HK-2 (cell line): ENCODE data around the gene SPOCK2.
"Not testable (repeated sequence)": the region's sequence is repeated elsewhere in the genome, so short reads cannot be mapped to it uniquely, and the experiment has no call there.

Experiments used
- DNase-seq: peaks from one replicate; pipeline ENCODE4 v3.0.0-alpha.2; 2018; ENCODE audit not compliant: unreplicated experiment

SPOCK2 gene

DNA sequence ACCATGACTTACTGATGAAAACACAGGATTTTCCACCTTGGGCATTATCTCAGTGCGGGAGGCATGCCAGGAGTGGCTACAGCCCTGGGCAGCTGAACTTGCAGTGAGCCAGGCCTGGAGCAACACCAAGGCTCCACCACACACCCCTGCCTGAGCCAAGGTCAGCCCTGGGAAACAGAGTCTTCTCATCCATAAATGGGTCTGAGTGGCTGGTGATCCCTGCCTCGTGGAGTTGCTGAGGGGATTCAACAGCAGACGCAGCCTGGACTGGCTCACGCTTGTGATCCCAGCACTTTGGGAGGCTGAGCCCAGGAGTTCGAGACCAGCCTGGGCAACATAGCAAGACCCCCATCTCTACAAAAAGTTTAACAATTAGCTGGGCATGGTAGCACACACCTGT, 32.2 kb downstream of the SPOCK2 start:
- no peak for DNase-seq

DNA sequence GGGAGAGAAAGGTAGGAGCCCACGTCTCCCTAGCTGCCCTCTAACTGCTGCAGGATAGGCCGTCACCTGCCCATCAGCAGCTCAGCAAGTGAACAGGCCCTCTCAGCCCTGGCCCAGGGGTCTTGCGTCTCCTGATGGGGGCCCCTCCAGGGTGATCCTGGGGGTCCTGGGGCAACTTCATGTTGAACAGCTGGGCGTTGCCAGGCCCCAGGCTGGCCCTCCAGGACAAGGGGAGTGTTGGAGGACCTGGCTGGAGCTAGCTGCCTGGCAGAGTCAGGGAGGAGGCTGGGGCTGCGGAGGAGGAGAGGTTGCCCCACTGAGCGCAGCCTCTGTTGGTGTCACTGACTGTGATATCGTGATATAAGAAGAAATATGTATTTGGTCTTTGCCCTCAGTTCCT, 34.7 kb downstream of the SPOCK2 start:
- DNase-seq: no peak

GRCh38 chr10:72050873-72051272, 37.5 kb downstream of the SPOCK2 start:
- no peak for DNase-seq

DNA sequence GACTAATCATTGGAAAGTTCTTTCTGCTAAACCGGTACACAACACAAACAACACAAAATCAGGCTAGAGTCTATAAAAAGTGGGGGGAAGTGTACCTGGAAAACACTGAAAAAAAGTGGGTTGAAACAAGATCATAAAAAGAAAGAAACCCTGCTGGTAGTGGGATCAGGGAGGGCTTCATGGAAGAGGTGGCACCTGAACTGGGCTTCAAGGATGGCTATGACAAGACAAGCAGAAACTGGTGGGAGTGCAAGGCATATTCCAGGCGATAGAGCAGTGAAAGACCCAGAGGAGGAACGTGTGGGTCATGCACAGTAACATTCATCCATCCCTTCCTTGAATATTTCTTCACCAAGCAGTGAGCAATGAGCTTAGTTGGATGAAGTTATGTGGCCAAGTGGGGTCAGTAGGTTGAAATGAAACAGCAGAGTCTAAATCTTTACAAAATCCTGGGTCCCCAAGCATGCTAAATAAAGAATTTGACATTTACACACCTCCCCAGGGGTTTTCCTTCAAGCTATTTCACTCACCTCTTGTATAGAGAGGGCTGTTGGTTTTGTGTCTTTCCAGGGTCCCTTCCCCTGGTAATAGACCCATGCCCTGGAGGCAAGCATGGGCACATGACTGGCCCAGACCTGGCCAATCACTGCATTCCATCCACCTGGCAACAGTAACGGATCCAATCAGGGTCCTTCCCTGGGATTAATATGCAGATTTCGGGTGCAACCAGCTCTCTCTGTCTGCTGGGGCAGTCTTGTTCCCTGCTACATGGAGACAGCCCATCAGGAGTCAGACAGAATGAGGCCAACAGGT, 38.2 kb downstream of the SPOCK2 start:
- no peak for DNase-seq

DNA sequence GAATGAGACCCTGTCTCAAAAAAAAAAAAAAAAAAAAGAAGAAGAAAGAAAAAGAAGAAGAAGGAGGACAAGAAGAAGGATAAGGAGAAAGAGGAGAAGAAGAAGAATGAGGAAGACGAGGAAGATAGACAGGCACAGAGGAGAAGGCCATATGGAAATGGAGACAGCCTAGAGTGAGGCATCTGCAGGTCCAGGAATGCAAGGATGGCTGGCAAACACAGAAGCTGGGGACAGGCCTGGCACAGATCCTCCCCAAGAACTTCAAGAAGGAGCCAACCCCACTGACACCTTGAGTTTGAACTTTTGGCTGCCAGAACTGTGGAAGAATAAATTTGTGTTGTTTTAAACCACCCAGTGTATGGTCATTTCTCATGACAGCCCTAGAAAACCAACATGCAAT, 38.9 kb downstream of the SPOCK2 start:
- DNase-seq: no peak

DNA sequence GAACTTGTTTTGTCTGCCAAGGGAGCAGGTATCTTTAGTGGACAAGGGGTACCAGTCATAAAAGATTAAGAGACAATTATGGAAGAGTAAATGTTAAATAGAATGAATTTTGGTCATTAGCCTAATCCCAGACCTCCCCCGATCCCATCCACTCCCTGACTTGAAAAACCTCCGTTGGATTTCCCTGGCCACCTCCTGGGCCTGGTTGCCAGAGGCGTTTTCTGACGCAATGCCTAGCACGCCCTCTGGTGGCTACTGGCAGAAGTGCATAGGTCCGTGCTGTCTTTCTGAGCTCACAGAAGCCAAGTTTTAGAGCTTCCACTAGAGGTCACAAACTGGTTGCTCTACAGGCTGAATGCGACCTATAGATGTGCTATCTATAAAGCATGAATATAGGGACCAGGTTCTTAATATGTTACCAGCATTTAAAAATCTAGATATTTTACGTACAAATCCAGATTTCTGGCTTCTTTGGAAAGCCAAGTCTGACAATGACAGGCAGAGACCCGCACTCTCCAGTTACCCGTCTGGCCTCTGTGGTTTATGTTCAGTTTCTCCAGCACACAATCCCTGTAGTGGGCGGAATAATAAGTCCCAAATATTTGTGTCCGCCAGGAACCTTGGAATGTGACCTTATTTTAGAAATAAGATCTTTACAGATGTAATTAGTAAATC, 39.8 kb downstream of the SPOCK2 start:
- DNase-seq: peak; percentile 97

GRCh38 chr10:72045586-72045985, 42.8 kb downstream of the SPOCK2 start:
- no peak for DNase-seq

DNA sequence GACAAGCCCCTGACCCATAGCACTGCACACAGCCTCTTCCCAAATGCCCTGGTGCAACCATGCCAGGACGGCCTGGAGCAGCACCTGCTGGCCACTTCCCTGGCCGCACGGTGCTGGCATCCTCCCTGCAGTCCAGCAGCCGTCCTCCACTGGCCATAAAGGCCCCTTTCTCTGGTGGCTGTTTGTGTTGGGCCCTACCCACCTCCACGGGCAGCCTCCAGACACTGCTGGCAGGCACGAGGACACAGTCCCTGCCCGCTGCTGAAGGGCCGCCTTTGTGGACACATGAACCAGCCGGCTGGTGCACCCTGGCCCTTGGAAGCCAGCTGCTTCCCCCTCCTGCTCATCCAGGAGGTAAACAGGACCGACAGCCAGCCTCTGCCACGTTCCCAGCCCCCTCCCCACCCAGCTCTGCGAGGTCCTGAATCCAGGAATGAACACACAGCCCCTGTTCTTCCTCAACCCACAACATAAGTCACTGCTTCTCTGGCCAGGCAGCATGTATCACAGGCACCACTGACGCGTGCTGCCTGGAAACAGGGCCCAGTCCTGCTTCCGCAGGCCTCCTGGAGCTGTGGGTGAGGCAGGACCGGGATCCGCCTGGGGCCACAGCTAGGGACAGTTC, 43.8 kb downstream of the SPOCK2 start:
- DNase-seq: no peak

GRCh38 chr10:72043016-72043834, 45.1 kb downstream of the SPOCK2 start:
- no peak for DNase-seq

- DNase-seq: no peak
Measured at GRCh38 chr10:72041491-72041890, 46.9 kb downstream of the SPOCK2 start.

DNA sequence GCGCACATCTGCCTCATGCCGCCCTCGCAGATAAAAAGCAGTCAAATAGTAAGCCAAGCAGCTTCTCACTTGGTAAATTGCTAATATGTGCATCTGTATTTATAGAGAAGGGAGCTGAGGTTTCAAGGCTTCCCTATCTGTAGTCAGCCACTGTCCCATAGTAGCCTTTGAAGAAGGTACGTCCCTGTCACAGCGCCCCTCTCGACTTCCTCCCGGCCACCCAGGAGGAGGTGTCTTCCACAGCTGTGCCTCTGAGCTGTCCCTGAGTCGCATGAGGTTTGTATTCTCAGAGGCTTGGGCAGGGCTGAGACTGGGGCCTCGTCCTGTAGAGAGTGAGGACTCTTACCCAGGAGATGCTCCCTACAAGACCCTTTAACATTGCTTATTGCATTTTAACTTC, 49.0 kb downstream of the SPOCK2 start:
- DNase-seq: no peak

DNA sequence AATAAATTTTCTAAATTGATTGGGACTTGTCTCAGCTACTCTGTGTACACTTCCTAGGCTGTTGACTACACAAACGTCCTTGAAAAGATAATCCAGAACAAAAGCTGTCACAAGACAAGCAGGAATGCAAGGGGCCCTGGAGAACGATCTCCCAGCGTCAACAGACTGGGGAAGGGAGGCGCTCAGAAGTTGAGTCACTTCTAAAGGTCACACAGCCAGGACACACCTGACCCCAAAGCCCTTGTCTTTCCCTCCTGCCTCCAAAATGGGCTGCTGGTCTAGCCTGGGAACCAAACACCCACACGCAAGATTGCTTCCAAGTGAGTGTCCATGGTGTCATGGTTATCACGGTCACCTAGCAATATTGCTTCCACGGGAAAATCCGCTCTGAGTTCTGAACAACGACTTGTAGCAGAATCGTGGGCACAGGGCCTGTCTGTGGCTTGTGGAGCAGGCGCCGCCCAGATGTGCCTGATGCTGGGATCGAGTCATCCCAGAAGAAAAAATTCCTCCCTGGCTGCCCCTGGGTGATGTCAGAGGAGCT, 49.8 kb downstream of the SPOCK2 start:
- DNase-seq: no peak

DNA sequence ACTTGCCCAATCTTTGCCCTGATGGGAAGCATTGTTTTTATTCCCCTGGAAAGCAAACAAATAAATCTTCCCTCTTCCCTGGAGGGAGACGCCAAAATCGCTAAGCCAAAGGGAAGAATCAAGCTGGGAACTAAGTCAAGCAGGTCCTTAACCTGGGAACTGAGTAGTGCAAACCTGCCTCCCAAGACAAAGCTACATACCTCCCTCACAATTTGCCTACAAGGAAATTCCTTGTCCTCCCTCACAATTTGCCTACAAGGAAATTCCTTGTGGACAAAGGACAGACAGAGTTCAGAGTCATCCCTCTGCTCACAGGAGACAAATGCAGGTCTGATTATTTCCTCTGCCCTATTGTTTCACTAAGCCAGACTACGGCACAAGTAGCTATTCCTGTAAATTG, 50.5 kb downstream of the SPOCK2 start:
- no peak for DNase-seq

GRCh38 chr10:72037266-72037665, 51.1 kb downstream of the SPOCK2 start:
- no peak for DNase-seq

DNA sequence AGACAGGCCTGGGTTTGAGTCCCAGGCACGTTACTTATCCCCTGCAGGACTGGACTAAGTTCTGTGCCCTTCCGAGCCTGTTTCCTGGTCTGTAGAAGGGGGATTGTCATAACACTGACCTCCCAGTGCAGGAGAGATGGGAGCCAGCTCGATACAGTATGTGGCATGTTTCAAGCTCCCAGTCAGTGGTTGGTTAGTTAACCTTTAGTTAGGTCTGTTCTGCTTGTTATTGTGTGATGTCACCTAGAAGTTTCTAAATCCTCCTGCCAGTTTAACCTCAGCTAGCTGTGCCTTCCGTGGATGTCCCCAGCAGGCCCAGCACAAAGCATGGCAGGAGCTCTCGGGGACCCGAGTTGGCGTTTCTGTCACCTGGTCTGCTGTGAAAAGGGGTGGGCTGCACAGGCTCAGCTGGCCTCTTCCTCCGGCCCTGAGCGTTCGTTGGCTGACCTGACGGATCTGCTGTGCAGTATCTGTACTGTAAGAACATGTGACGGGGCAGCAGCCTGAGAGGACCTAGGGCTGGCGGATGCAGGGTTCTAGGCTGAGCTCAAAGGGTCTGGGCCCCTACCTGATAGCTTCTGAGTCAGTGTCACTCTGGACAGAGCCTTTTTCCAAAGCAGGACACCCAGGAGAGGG, 53.0 kb downstream of the SPOCK2 start:
- no peak for DNase-seq

DNA sequence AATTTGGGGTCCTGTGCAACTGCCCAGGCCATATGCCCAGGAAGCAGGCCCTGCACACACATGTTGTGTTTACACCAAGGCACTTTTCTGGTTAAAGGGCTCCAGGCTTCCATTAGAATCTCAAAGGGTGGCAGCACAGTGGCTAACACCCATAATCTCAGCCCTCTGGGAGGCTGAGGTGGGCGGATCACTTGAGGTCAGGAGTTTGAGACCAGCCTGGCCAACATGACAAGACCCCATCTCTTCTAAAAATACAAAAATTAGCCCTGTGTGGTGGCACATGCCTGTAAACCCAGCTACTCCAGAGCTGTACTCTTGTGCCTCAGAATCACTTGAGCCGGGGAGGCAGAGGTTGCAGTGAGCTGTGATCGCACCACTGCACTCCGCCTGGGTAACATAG, 53.6 kb downstream of the SPOCK2 start:
- no peak for DNase-seq

DNA sequence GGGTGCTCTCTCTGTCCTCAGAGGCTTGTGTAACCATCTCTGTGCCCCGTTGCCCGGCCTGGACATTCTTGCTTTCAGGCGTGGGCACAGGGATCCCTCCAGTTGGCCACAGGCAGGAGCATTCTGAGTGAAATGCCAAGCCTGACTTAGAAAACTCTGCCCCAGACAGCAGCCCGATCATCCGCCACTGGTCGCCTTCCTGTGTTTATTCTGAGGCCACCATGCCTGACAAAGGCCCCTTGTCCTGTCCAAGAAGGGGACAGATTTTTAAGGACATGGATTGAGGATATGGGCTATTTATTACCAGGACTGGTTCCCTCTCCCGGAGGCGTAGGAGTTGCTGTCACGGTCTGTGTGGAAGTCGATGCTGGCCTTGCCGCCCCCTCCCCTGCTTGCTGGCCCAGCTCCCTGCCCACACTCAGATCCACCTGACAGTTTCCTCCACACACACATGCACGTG, 54.3 kb downstream of the SPOCK2 start:
- no peak for DNase-seq

DNA sequence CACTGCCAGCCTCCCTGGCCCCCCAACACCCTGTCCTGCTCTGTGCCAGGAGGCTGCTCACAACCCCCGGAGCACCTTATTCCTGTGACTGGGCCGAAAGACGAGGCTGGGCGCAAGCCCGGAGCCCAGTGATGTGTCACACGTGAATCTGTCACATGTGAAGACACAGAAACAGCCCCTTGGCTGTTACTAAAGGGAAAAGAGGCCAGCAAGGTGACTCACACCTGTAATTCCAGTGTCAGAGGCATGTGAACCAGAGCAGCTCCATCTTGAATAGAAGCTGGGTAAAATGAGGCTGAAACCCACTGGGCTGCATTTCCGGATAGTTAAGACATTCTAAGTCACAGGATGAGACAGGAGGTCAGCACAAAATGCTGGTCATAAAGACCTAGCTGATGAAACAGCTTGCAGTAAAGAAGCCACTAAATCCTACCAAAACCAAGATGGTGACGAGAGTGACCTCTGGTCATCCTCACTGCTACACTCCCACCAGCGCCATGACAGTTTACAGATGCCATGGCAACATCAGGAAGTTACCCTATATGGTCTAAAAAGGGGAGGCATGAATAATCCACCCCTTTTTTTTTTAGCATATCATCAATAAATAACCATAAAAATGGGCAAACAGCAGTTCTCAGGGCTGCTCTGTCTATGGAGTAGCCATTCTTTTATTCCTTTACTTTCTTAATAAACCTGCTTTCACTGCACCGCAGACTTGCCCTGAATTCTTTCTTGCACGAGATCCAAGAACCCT, 55.8 kb downstream of the SPOCK2 start:
- DNase-seq: not testable (repeated sequence)

- DNase-seq: no peak
Measured at GRCh38 chr10:72031706-72032105, 56.6 kb downstream of the SPOCK2 start.

- DNase-seq: no peak
Measured at GRCh38 chr10:72030762-72031543, 57.4 kb downstream of the SPOCK2 start.
